ENCODE measurements around the gene PPARG.

PPARG gene

DNA sequence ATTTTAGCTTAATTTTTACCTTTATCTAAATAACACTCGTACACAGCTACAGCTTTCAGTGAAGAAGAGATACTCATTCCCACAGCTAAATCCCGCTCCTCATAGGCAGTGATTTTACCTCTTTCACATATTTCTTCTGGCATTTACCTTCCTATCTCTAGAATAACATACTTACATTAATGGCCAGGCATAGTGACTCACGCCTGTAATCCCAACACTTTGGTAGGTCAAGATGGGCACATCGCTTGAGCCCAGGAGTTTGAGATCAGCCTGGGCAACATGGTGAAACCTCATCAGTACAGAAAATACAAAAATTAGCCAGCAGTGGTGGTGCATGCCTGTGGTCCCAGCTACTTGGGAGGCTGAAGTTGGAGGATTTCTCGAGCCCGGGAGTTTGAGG, 80.2 kb downstream of the PPARG start:
- CTCF ChIA-PET, result interaction anchor here (1.7 kb wide), 1 partner anchor 10 kb away, joined by 3 read pairs; no protein-coding TSS in a partner anchor
- DNase-seq (ENCODE audit: extremely low spot score), result no peak
- TF ChIP-seq, protein P1, sequence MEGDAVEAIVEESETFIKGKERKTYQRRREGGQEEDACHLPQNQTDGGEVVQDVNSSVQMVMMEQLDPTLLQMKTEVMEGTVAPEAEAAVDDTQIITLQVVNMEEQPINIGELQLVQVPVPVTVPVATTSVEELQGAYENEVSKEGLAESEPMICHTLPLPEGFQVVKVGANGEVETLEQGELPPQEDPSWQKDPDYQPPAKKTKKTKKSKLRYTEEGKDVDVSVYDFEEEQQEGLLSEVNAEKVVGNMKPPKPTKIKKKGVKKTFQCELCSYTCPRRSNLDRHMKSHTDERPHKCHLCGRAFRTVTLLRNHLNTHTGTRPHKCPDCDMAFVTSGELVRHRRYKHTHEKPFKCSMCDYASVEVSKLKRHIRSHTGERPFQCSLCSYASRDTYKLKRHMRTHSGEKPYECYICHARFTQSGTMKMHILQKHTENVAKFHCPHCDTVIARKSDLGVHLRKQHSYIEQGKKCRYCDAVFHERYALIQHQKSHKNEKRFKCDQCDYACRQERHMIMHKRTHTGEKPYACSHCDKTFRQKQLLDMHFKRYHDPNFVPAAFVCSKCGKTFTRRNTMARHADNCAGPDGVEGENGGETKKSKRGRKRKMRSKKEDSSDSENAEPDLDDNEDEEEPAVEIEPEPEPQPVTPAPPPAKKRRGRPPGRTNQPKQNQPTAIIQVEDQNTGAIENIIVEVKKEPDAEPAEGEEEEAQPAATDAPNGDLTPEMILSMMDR (IDR thresholded peaks at IDR 0.05; ENCODE audit: control extremely low read depth, extremely low read depth, low read depth, missing control alignments), result no peak
- POLR2A ChIA-PET, result no interaction called here

GRCh38 chr3:12369598-12369997, 80.7 kb downstream of the PPARG start:
- TF ChIP-seq, protein P1 (IDR thresholded peaks at IDR 0.05; ENCODE audit: control extremely low read depth, extremely low read depth, low read depth, missing control alignments), result no peak
- POLR2A ChIA-PET, result no interaction called here
- CTCF ChIA-PET, result interaction anchor here (1.7 kb wide), 1 partner anchor 11 kb away, joined by 3 read pairs; no protein-coding TSS in a partner anchor
- no peak for DNase-seq (ENCODE audit: extremely low spot score)

DNA sequence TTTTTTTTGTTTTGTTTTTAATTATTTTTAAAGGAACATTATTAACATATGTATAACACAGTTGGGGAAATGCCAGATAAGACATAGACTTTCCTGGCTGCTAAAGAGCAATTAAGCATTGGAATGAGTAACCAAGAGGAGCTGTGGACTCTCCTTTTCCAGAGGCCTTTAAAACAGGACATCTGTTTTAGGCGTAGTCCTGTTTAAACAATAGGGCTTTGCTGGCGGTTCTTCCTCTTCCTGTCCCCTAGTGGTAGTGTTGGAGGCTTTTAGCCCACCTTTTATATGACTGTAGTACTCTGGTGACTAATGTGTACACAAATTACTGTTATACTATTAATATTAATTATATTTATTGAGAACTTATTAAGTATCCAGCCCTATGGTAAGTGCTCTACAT, 81.9 kb downstream of the PPARG start:
- POLR2A ChIA-PET, result no interaction called here
- DNase-seq (ENCODE audit: extremely low spot score), result no peak
- CTCF ChIA-PET, result no interaction called here
- TF ChIP-seq, protein P1 (IDR thresholded peaks at IDR 0.05; ENCODE audit: control extremely low read depth, extremely low read depth, low read depth, missing control alignments), result no peak

DNA sequence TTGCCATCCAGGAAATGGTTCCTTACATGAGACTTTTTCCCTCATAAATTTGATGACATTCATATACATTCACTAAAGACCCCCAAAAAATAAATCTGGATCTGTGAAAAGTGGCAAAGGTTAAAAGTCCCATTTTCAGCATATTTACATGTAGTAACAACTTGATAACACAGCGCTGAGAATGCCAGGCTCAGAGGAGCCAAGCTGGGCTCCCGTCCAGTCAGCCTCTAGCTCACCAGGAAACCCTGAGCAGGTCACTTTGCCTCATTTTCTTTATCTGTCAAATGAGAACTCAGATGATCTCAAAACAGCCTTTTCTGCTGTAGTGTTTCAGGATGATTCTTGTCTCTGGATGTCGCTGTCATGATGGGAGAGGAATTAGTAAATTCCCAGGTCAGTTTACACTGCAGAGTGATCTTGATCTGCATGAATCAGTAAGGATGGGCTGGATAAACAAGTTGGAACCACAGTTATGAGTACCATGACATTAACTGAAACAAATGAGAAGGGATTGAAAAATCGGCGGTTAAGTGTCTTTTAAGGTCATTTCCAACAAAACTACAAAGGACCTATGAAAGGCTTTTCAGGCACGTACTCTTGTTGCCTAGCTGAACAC, 82.8 kb downstream of the PPARG start:
- ChIA-PET CTCF (no interaction called here), POLR2A (no interaction called here)
- no peak for DNase-seq (ENCODE audit: extremely low spot score)
- TF ChIP-seq, protein P1 (IDR thresholded peaks at IDR 0.05; ENCODE audit: control extremely low read depth, extremely low read depth, low read depth, missing control alignments), result no peak

DNA sequence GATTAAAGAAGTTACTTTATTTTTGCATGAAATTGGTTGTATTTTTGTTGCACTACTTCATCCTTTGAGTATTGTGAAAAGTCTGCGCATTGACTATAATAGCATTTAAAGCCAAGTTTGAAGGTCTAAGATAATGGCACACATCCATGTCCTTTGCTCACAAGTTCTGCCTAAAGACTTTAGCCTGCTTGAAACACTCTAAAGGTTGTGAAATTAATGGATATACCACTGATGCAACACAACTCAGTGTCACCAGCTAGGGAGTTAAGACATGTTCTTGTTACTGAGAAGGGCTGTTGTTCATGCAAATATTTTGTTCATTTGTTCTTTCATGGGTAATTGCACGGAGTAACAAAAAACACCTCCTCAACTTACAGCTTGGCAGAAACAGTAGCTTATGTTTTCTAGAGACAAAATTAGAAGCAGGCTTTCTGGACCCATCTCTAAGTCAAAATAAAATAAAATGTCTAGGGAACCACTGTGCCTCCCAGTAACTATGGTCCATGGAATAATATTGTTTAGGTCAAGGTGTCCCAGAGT, 83.9 kb downstream of the PPARG start:
- CTCF ChIA-PET, result no interaction called here
- TF ChIP-seq, protein P1 (IDR thresholded peaks at IDR 0.05; ENCODE audit: control extremely low read depth, extremely low read depth, low read depth, missing control alignments), result no peak
- no peak for DNase-seq (ENCODE audit: extremely low spot score)
- POLR2A ChIA-PET, result no interaction called here

- DNase-seq (ENCODE audit: extremely low spot score), result no peak
- CTCF ChIA-PET, result no interaction called here
- POLR2A ChIA-PET, result no interaction called here
- TF ChIP-seq, protein P1 (IDR thresholded peaks at IDR 0.05; ENCODE audit: control extremely low read depth, extremely low read depth, low read depth, missing control alignments), result no peak
Observed at GRCh38 chr3:12375572-12375971, 86.7 kb downstream of the PPARG start.

Data from GM10248 (cell line).